HCT116 (cell line): Measurements from ENCODE around the gene PTPRF. TPM values are rescaled to one million over a fixed set of nuclear protein-coding genes. Genes with fewer than 3 reads are reported as not detected.

Experiments
- ATAC-seq: fragments of 200-7000 bp; cut with Tn5 transposase; 2 replicates; pipeline ENCODE4 v1.9.1; 2020; ENCODE audit warnings: mild to moderate bottlenecking, moderate library complexity
- BruUV-seq: library from RNA; stranded (reverse); fragments of 400-500 nt; replicated peaks from 2 replicates; lab custom pipeline; 2021; lab: Mats Ljungman, UMichigan
- CTCF ChIA-PET: fragments of 300-600 bp; sonication (Branson Sonifier 250); formaldehyde crosslinking; loops from one replicate; lab custom pipeline; 2021; ENCODE audit warnings: antibody characterized with exemption; lab: Charles Lee
- POLR2A ChIA-PET: fragments of 300-600, 350-600 bp; sonication (Branson Sonifier 250); formaldehyde crosslinking; loops from one replicate; lab custom pipeline; 2021; ENCODE audit warnings: antibody characterized with exemption; lab: Charles Lee
- RAD21 ChIA-PET, 2 experiments: fragments of 300-600 bp; sonication (Branson Sonifier 250); formaldehyde crosslinking; loops; one replicate each; lab custom pipeline; 2023; ENCODE audit warnings: low total read pairs in 2 of 2; ENCODE audit not compliant: uncharacterized antibody in 2 of 2, unreplicated experiment in 2 of 2, low non-redundant PET in 1 of 2; lab: Charles Lee
- DNase-seq: peaks from one replicate; pipeline ENCODE4 v3.0.0-alpha.2; 2010; ENCODE audit warnings: low read depth, low spot score
- H2AFZ ChIP-seq: fragments of 200-600 bp; shearing (Covaris generic), sonication (generic); 2 replicates; pipeline ENCODE4 v1.6.1; 2017; ENCODE audit warnings: low read depth, mixed run types, mixed read lengths, antibody characterized with exemption, low read length; ENCODE audit not compliant: poor library complexity, severe bottlenecking
- H3K27ac ChIP-seq: 2 replicates; pipeline ENCODE4 v1.5.1; 2012; ENCODE audit warnings: low read depth, low read length
- H3K27me3 ChIP-seq: fragments of 200-600 bp; sonication (generic); 2 replicates; pipeline ENCODE4 v1.6.1; 2016; ENCODE audit warnings: mixed run types, low read length, mixed read lengths; ENCODE audit not compliant: insufficient read depth
- H3K36me3 ChIP-seq, 2 experiments: fragments of 200-500 bp in 1 of 2; fragments of 200-600 bp in 1 of 2; sonication (Bioruptor generic) in 1 of 2; sonication (generic) in 1 of 2; 2 replicates each; pipeline versions ENCODE4 v1.5.1 to v1.6.1; 2014 to 2016; ENCODE audit warnings: low read length in 2 of 2, inconsistent platforms in 1 of 2, mixed read lengths in 1 of 2, mixed run types in 1 of 2; ENCODE audit not compliant: insufficient read depth in 2 of 2, control insufficient read depth in 1 of 2
- H3K4me1 ChIP-seq, 2 experiments: fragments of 200-600 bp in 1 of 2; sonication (generic) in 1 of 2; 2 replicates each; pipeline versions ENCODE4 v1.5.1 to v1.6.1; 2012 to 2017; ENCODE audit warnings: low read length in 2 of 2, inconsistent platforms in 1 of 2, mild to moderate bottlenecking in 1 of 2, mixed read lengths in 1 of 2, mixed run types in 1 of 2, moderate library complexity in 1 of 2; ENCODE audit not compliant: insufficient read depth in 2 of 2, control insufficient read depth in 1 of 2
- H3K4me2 ChIP-seq: fragments of 200-600 bp; sonication (generic); 2 replicates; pipeline ENCODE4 v1.6.1; 2017; ENCODE audit warnings: mixed run types, low read length, mixed read lengths
- H3K4me3 ChIP-seq, 2 experiments: fragments of 200-600 bp in 1 of 2; sonication (generic) in 1 of 2; replicated peaks in 1 of 2; 2 replicates each; pipeline ENCODE4 v1.5.1; 2011 to 2016; ENCODE audit warnings: low read length in 2 of 2, control low read depth in 1 of 2, low read depth in 1 of 2, mild to moderate bottlenecking in 1 of 2, mixed read lengths in 1 of 2, mixed run types in 1 of 2
- H3K79me2 ChIP-seq: fragments of 200-600 bp; sonication (generic); 2 replicates; pipeline ENCODE4 v1.6.1; 2017; ENCODE audit warnings: mild to moderate bottlenecking, mixed run types, low read length, moderate library complexity, mixed read lengths; ENCODE audit not compliant: insufficient read depth
- H3K9ac ChIP-seq: fragments of 200-600 bp; sonication (generic); 2 replicates; pipeline ENCODE4 v1.6.1; 2016; ENCODE audit warnings: low read length, mixed read lengths
- H3K9me2 ChIP-seq: fragments of 200-600 bp; sonication (generic), shearing (Covaris generic); 2 replicates; pipeline ENCODE4 v1.6.1; 2017; ENCODE audit warnings: mixed run types, mild to moderate bottlenecking, moderate library complexity; ENCODE audit not compliant: insufficient read depth
- H3K9me3 ChIP-seq, 2 experiments: fragments of 200-500 bp in 1 of 2; fragments of 200-600 bp in 1 of 2; sonication (Bioruptor generic) in 1 of 2; sonication (generic) in 1 of 2; 2 replicates each; pipeline ENCODE4 v1.6.1; 2014 to 2017; ENCODE audit warnings: low read length in 2 of 2, mixed read lengths in 2 of 2, inconsistent platforms in 1 of 2, low read depth in 1 of 2, mild to moderate bottlenecking in 1 of 2, mixed run types in 1 of 2, moderate library complexity in 1 of 2; ENCODE audit not compliant: control insufficient read depth in 1 of 2, insufficient read depth in 1 of 2
- H4K20me1 ChIP-seq: fragments of 200-600 bp; sonication (generic), shearing (Covaris generic); 2 replicates; pipeline ENCODE4 v1.6.1; 2017; ENCODE audit warnings: mixed run types, mild to moderate bottlenecking, moderate library complexity; ENCODE audit not compliant: insufficient read depth
- EGR1 ChIP-seq: IDR thresholded peaks from 2 replicates; pipeline ENCODE4 v1.6.1; 2012; ENCODE audit warnings: low read depth
- EZH2 ChIP-seq: fragments of 200-600 bp; sonication (generic); IDR thresholded peaks from 2 replicates; pipeline ENCODE4 v1.6.1; 2017; ENCODE audit warnings: antibody characterized with exemption, mixed run types
- FOSL1 ChIP-seq: IDR thresholded peaks from 2 replicates; pipeline ENCODE4 v1.6.1; 2012; ENCODE audit warnings: low read depth
- JUND ChIP-seq: IDR thresholded peaks from 2 replicates; pipeline ENCODE4 v1.6.1; 2012
- POLR2A ChIP-seq: IDR thresholded peaks from 2 replicates; pipeline ENCODE4 v1.7.0; 2011; ENCODE audit warnings: borderline replicate concordance; ENCODE audit not compliant: insufficient read depth, insufficient read length; ENCODE audit errors: extremely low read depth
- POLR2AphosphoS5 ChIP-seq: IDR thresholded peaks from 2 replicates; pipeline ENCODE4 v1.6.1; 2011; ENCODE audit warnings: mild to moderate bottlenecking, low read depth, low read length, moderate library complexity
- RAD21 ChIP-seq: IDR thresholded peaks from 2 replicates; pipeline ENCODE4 v1.6.1; 2012; ENCODE audit warnings: low read depth, mild to moderate bottlenecking
- SIN3A ChIP-seq: IDR thresholded peaks from 2 replicates; pipeline ENCODE4 v1.6.1; 2012; ENCODE audit warnings: low read depth
- TCF7L2 ChIP-seq: IDR thresholded peaks from 2 replicates; pipeline ENCODE4 v1.7.0; 2011; ENCODE audit warnings: borderline replicate concordance, inconsistent platforms; ENCODE audit not compliant: insufficient read depth, insufficient read length; ENCODE audit errors: extremely low read depth
- YY1 ChIP-seq: IDR thresholded peaks from 2 replicates; pipeline ENCODE4 v1.6.1; 2011; ENCODE audit warnings: low read length, low read depth, moderate library complexity, mild to moderate bottlenecking; ENCODE audit not compliant: insufficient replicate concordance; ENCODE audit errors: extremely low read depth
- ZFX ChIP-seq: fragments of 450-650 bp; IDR thresholded peaks from 2 replicates; pipeline ENCODE4 v1.6.1; 2017
- intact Hi-C: fragments of 100-400 bp; cut with micrococcal nuclease; formaldehyde crosslinking; loops from 2 replicates; pipeline ENCODE4 v1.10.0; 2022
- total RNA-seq: library from RNA; stranded (reverse); gene quantifications from one replicate; pipeline ENCODE4 v1.2.1, GENCODE V29; 2021; ENCODE audit not compliant: unreplicated experiment
- TF ChIP-seq, protein P1 (sequence below): IDR thresholded peaks from 2 replicates; pipeline ENCODE4 v1.6.1; 2012; ENCODE audit warnings: low read depth
- TF ChIP-seq, protein P2 (sequence below): IDR thresholded peaks from 2 replicates; pipeline ENCODE4 v1.6.1; 2012
- TF ChIP-seq, protein P3 (sequence below), 3 experiments: fragments of 200-600 bp in 1 of 3; sonication (generic) in 1 of 3; IDR thresholded peaks in 2 of 3; conservative IDR thresholded peaks in 1 of 3; 2 replicates each; pipeline ENCODE4 v1.5.1; 2012 to 2017; ENCODE audit warnings: low read depth in 2 of 3, low read length in 2 of 3, antibody characterized with exemption in 1 of 3, borderline replicate concordance in 1 of 3, control low read depth in 1 of 3, mild to moderate bottlenecking in 1 of 3, mixed read lengths in 1 of 3, mixed run types in 1 of 3, moderate library complexity in 1 of 3; ENCODE audit not compliant: insufficient read depth in 1 of 3

PTPRF gene
- total RNA-seq, 1 experiment from 2014 or later = 224 TPM

GRCh38 chr1:43546388-43547100, 15.9 kb downstream of the PTPRF start:
- Histone ChIP-seq H3K9me3 (no peaks in the 10 kb centered on the region), H3K27me3 (no peaks in the 10 kb centered on the region), H3K9ac (no peak overlapping the region), H4K20me1 (peaks cover 5% of the 10 kb centered on the region; the same call in 1 of the 2 replicates), H3K79me2 (peaks cover 90% of the 10 kb centered on the region), H3K4me2 (no peak overlapping the region), H3K9me2 (no peaks in the 10 kb centered on the region), H3K4me3 (no peak overlapping the region), H3K36me3 (peaks cover 8 to 38% of the 10 kb centered on the region in 2 experiments; a peak in 3 of 4 replicates), H3K27ac (peak overlapping the region; percentile 2; the same call in 1 of the 2 replicates), H3K4me1 (peaks cover 46 to 77% of the 10 kb centered on the region in 2 experiments), H2AFZ (no peak overlapping the region)
- intact Hi-C loops = no loop called here
- BruUV-seq = no TSS peak
- ATAC-seq = no peak
- no peak for TF ChIP-seq EZH2
- TF ChIP-seq, protein P1, sequence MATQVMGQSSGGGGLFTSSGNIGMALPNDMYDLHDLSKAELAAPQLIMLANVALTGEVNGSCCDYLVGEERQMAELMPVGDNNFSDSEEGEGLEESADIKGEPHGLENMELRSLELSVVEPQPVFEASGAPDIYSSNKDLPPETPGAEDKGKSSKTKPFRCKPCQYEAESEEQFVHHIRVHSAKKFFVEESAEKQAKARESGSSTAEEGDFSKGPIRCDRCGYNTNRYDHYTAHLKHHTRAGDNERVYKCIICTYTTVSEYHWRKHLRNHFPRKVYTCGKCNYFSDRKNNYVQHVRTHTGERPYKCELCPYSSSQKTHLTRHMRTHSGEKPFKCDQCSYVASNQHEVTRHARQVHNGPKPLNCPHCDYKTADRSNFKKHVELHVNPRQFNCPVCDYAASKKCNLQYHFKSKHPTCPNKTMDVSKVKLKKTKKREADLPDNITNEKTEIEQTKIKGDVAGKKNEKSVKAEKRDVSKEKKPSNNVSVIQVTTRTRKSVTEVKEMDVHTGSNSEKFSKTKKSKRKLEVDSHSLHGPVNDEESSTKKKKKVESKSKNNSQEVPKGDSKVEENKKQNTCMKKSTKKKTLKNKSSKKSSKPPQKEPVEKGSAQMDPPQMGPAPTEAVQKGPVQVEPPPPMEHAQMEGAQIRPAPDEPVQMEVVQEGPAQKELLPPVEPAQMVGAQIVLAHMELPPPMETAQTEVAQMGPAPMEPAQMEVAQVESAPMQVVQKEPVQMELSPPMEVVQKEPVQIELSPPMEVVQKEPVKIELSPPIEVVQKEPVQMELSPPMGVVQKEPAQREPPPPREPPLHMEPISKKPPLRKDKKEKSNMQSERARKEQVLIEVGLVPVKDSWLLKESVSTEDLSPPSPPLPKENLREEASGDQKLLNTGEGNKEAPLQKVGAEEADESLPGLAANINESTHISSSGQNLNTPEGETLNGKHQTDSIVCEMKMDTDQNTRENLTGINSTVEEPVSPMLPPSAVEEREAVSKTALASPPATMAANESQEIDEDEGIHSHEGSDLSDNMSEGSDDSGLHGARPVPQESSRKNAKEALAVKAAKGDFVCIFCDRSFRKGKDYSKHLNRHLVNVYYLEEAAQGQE = no peak
- no peak for TF ChIP-seq YY1
- TF ChIP-seq, protein P2, sequence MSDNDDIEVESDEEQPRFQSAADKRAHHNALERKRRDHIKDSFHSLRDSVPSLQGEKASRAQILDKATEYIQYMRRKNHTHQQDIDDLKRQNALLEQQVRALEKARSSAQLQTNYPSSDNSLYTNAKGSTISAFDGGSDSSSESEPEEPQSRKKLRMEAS = no peak
- no peak for TF ChIP-seq POLR2AphosphoS5
- no peak for TF ChIP-seq FOSL1
- no peak for TF ChIP-seq POLR2A
- no peak for TF ChIP-seq JUND
- no peak for TF ChIP-seq TCF7L2
- TF ChIP-seq ZFX = no peak
- no peak for TF ChIP-seq SIN3A
- TF ChIP-seq EGR1 = no peak
- TF ChIP-seq, protein P3, sequence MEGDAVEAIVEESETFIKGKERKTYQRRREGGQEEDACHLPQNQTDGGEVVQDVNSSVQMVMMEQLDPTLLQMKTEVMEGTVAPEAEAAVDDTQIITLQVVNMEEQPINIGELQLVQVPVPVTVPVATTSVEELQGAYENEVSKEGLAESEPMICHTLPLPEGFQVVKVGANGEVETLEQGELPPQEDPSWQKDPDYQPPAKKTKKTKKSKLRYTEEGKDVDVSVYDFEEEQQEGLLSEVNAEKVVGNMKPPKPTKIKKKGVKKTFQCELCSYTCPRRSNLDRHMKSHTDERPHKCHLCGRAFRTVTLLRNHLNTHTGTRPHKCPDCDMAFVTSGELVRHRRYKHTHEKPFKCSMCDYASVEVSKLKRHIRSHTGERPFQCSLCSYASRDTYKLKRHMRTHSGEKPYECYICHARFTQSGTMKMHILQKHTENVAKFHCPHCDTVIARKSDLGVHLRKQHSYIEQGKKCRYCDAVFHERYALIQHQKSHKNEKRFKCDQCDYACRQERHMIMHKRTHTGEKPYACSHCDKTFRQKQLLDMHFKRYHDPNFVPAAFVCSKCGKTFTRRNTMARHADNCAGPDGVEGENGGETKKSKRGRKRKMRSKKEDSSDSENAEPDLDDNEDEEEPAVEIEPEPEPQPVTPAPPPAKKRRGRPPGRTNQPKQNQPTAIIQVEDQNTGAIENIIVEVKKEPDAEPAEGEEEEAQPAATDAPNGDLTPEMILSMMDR (IDR thresholded peaks at IDR 0.05 in 2 of 3, conservative IDR thresholded peaks at IDR 0.05 in 1 of 3; ENCODE audit: borderline replicate concordance in 1 of 3, insufficient read depth in 1 of 3, low read depth in 2 of 3, low read length in 2 of 3) = no peak
- TF ChIP-seq RAD21 = no peak
- CTCF ChIA-PET = interaction anchor here (1.6 kb wide), 1 partner anchor 8 kb away, joined by 3 read pairs; no protein-coding TSS in a partner anchor
- no peak for DNase-seq
- RAD21 ChIA-PET = no interaction called here
- POLR2A ChIA-PET = no interaction called here
